Activated T-helper 1 cell treated with anti-CD3 and anti-CD28 coated beads, Interleukin-2, amount 50 U/mL, for 16 hours (primary cell): ENCODE measurements around the gene CCDC149.

Experiments
- DNase-seq, 2 donors: peaks; one replicate each; pipeline ENCODE4 v3.0.0-alpha.2; 2020; ENCODE audit warnings: low read depth in 1 of 2, low spot score in 1 of 2

The CCDC149 gene

DNA sequence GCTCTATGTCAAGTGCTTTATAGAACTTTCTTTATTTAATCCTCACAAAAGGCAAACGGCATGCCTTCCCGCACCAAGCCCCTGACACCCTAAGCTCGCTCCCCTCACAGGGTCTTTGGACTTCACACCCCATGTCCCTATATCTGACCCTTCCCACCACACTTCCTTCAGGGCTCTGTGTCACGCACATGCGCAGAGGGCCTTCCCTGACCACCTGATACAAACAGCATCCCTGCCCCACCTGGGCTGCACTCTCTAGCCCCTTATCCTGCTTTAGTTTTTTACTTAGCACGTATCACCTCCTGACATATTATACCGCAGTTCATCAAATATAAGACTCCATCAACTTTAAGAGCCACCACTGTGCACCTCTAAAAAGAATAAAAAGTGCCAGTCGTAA, 67.7 kb downstream of the CCDC149 start:
- no peak for DNase-seq

DNA sequence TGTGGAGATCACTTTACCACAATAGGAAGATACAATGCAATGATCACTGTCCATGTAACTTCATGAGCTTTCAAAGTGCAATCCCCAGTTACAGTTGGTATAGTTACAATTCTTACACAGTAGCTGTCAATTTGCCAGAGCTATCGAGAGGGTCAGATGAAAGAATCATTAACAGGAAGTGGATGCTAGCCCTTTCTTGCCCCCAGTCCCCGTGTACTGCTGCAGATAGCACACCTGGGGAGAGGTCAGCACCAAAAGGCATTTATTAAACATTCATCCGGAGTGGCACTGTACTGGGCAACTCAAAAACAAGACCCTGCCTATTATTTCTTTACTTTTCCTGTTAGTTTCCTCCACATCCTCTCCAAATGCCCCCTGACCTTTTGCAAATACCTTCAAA, 69.7 kb downstream of the CCDC149 start:
- DNase-seq: no peak

DNA sequence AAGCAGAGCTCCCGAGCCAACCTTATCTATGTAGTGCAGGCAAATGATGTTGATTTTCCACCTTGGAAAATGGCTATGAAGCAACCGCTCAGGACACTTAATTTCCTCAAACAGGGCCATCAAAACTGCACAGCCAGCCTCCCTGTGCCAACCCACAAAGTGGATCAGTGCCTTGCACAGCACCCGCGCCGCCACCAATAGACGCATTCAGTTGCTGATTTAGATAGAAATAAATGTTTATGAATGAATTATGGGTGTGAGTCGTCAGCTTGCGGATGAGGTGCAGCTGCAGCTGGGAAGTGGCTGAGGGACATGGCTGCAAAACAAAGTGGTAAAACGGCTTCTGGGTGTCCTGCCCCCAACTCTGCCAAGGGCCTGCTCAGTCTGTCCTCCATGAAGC, 70.5 kb downstream of the CCDC149 start:
- DNase-seq: no peak

DNA sequence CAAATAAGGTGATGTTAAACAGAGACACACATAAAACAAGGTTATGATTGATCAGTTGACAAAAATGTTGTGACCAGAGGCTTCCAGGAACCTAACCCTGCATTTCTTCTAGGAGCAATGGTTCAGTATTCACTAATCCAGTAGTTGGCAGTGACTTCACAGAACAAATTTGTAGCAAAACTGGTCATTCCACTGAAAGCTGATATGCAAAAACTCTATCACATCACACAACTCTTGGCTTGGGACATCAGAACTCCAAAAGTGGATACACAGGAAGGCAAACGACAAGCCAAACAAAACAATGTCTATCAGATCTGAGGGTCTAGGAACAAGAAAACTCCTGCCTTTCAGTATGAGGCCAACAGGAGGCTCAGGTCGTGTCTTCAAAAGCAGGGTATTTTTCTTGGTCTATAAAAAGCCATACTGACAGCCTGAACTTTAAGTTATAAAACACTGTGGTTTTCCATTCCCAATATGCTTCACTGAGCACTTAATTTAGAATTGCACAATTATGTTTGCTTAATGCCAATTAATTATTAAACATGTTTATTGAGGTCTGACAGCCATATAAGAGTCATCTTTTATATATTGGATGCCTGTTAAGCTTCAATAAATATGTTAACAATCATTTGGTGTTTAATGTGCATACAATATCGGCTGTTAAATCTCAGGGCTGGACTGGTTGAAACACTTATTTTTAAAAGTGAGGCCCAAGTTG, 71.9 kb downstream of the CCDC149 start:
- DNase-seq: no peak

DNA sequence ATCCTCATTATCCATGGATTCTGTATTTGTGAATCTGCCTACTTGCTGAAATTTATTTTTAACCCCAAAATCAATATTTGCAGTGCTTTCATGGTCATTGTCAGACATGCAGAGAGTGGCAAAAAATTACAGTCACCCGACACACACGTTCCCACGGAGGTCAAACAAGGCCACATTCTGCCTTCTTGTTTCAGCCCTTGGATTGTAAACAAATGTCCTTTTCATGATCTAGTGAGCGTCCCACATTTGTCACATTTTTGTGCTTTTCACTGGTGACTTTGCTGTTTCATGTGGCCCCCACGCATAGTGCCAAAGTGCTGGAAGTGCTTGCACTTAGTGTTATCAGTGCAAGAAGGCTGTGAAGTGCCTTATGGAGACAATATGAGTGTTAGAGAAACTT, 72.5 kb downstream of the CCDC149 start:
- no peak for DNase-seq

DNA sequence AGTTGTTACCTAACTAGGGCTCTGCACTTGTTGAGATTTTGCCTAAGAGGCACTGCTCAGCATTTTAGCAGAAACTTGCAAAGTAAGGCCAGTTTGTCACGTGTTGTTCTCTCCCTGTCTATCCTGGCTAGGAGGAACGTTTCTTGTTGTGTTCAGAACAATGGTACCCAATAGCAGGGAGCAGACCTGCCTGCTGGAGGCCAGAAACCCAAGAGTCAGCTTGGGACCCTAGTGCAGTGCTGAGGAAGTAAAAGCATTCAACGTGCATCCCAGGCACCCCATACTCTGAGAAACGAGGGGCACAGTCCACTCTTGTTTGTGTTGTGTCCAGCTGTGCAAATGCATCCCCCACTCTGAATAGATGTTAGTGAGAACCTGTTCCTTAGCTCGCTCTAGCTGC, 75.1 kb downstream of the CCDC149 start:
- no peak for DNase-seq

DNA sequence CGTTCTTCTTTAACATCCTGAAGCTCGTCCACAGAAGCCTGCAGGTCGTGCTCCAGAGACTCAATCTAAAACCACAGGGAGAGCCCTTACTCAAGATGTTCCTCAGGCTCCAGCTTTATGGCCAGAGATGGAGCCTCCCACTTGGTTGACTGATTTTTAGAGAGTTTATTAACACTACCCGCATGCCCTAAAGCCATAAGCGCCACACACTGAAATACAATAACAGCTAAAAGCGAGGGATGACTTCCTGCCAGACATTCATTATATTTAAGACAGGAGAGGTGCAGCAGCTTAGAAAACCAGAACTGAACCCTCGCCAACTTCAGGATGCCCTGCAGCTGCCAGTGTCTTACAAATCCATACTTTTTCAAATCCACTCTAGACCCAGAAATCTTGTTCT, 75.5 kb downstream of the CCDC149 start:
- no peak for DNase-seq

DNA sequence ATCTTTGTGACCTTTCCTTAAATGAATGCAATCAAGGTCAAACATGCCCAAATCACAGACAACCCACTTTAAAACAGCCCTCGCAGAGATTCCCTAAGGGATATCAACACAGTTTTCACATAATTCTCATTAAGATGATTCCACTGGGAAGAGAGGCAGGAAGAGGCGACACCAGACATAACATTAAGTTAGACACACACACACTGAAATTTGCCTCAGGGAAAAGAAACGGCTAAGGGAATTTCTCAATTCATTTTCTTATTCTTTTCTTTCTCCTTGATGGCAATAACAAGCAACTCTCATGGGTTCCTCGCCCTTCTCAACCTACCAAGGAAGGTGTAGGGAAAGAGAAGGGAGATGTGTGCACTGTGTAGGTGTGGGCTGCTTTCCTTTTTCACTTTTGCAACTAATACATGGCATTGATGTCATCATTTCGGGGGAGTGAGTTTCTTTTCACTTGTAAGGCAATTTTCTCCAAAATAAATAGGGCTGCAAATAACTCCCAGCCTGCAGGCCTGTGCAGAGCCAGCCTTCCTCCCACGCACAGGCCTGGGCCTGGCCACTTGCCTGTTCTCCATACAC, 76.1 kb downstream of the CCDC149 start:
- no peak for DNase-seq

DNA sequence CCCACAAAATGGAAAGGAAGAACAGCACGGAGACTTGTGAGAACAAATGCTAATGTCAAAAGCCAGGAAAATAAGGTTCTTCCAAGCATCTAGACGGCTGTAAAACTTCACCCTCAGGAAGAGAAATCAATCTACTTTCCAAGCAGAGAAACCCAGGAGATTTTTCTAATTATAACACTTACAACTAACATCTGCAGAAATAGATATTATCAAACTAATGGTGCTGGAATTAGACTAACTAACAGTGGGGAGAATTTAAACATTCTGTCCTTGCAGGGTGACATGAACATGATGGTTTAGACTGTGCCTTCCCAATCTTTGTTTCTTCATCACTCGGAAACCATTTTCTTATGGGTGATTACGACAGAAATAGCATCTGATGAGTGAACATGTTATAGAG, 77.1 kb downstream of the CCDC149 start:
- no peak for DNase-seq

DNA sequence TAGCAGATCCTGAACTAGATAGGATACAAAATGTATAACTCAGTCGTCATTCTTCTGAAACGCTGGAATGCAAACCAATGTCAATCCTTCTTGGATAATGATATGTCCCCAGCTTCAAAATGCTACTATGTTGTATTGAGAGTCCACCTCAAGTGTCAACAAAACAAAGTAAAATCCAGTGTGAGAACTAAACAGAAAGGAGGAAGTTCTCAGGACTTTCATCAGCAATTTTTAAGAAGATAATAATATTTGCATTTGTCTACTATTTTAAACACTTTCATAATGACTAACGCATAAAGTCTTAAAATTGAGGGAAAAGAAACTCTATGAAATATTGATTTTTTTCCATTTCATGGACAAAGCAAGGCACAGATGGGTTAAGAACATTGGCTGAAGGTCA, 81.2 kb downstream of the CCDC149 start:
- no peak for DNase-seq

DNA sequence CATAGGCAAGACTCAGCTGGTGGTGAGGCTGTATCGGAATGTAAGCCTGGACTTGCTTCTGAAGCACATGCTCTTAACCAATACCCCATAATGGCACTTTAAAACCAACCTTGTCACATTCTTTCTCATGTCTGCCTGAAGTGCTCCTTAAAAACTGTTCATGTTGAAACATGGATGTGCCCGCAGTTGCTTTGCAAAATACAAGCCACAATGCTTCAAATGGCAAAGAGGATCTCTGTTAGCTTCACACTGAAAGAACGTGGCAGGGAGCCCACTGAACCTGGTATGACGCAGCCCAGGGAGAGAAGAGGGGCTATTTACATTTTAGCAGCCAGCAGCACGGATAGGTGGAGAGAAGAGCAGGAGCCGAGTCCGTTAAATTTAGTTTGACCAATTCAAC, 88.1 kb downstream of the CCDC149 start:
- DNase-seq: no peak

DNA sequence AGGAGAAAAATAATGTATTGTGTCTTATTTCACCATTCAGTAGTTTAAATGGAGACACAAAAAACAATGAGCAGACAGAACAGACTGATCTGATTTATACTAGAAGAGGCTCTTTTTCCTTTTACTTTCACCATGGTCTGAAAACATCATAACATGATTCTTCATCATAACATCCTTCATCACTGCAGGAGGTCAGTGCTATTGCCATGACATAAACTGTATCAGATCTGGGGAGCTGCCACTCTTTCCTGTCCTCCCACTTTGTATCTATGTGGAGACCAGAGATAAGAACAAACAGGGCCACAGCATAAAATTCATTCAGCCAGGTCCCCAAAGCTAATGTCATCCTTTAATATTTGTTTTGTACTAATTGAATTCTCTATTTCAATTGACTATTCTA, 92.3 kb downstream of the CCDC149 start:
- no peak for DNase-seq

DNA sequence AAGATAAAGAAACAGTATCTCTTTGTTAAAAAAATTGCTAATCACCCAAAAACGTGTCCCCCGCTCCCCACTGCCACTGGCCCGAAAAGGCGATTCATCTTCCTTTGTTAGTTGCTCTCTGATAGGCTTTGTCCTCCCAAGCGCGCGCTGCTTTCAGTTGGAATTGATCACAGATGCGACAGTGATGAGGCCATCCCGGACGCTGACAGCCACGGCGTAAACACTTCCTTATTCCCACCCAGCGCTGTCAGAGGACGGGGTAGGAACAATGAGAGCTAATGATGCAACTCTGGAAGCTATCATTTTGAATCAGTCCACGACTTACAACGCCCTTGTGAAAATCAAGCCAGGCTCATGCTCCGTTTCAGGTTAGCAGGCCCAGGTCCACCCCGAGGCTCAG, 96.0 kb downstream of the CCDC149 start:
- DNase-seq: no peak

DNA sequence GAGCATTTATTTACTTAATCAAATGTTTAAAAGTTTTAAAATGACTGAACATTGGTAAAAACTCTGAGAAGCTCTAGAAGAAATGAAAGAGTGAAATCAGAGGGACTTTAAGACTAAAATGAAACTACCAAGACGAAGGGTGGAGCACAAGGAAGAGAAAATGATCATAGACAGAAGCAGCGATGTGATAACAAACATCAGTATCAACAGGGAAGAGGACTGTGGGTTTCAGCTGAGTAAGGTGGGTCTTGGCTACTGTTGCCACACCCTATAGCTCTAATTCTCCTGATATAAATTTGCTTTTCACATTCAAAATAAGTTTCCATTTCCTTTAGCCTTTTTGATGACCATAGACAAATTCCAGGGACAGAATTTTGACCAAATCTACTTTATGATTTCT, 99.1 kb downstream of the CCDC149 start:
- no peak for DNase-seq

DNA sequence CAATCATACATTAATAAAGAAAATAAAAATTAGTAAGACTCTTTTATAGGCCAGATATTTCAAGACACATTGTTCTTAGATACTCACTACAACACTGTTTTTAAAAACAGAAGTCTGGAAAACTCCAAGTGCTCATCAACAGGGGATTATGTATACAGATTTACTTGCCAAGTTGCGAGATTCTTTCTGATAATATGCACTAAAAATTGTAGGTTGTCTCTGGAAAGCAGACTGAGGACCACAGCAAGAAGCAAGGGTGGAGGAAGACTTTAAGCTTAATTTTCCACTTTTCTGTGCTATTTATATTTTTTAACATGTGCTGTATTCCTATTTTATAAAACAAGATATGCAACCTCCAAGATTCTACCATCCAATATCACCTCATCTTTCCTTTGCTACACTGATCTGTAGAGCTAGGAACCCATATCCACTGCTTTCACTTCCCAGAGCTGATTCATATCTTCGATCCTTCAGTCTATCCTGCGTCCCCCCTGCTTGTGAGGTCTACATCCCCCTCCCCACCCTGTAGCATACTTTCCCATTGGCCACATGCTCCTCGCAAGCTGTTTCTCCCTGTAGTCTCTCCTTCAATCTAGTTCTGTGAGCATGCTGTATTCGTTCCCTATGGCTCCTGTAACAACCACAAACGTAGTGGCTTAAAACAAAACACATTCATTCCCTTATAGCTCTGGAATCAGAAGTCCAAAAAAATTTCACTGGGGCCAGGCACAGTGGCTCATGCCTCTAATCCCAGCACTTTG, 101.8 kb downstream of the CCDC149 start:
- DNase-seq: no peak

DNA sequence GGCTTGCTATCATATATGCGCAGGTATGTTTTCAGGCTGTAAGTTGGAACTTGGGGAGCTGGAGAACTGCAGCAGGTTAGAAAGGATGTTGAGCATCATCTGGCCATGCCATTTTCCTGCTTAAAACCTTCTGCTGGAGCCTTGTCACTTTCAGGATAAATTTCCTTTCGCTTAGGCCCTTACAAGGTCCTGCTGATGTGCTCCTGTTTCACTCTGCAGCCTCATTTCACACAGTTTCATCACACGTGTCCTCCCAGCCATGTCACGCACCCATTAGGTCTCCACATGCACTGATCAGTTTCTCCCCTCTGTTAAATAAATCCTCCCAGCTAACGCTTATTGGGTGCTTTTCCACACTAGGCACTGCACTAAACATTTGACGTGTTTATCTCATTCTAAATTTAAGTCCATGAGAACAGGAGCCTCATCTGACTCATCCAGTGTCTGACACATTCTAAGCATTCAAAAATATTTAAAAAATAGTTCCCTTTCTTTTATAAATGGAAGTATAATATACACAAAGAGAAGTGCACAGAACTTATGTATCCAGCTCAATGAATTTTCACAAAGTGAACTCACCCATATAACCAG, 102.9 kb downstream of the CCDC149 start:
- no peak for DNase-seq

DNA sequence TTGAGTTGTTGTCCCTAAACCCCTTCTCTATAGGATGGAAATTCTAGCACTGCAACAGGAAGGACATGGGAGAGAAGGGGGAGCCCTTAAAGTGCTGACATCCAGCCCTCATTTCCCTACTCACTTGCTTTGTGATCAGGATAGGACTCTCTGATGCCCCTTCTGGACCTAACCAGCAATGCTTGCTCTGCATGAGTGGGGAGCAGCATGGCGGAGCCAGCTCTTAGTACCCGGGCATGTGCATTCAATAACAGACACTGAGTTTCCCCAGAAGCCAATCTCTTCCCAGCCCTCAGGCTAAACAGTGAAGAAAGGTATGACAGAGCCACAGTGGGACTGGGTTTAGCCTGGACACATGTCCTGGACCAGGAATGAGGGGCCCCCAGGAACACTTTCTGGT, 103.5 kb downstream of the CCDC149 start:
- DNase-seq: no peak

DNA sequence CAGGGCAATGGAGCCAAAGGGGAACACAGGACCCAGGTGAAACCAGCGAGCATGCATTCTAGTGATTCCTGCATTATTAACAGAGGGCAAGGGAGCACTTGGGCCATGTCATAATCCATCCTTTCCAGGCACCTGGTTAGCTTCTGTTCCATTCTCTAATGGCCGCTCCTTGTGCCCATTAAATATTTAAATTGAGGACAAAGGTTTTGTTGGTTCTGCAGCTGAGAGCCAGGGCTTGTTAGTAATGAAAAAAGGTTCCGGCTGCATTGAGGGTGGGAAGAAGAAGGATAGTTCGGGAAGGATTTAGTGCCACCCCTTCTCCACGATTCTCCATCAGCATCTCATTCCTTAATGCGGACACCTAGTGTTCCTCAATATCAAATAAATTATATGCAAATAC, 103.9 kb downstream of the CCDC149 start:
- no peak for DNase-seq

DNA sequence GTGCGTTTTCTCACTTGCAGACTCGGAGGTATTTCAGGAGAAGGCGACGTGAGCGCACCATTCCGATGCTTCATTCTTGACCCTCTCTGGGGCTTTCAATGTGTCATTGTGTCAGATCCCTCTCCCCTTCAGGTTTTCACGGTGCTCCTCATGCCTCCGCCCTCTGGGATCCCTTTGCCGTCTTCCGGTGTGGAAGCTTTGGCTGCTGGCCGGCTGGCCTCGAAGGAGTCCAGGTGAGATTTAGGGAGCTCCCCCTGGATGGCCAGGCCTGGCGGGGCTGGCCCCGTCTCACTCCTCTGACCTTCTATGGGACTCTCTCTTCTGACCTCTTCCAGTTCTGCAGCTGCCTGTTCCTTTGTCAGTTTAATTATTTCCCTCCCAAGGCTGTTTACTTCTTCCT, 104.6 kb downstream of the CCDC149 start:
- no peak for DNase-seq

DNA sequence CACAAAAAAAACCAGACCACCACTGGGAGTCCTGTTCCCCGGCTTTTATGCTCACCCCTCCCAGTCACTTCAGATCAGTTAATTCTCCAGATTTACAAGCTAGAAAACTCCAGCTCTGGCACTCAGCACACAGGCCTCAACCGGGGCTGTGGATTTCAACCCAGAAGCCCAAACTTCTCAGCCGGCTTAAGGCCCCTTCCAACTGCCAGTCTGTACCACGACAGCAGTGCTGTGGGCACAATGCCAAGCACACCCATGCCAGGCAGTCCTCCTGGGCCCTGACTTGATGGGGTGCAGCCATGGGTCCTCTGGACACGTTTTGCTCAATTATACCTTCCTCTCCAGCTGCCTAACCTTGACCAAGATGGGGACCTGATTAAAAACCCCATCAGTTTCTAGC, 105.2 kb downstream of the CCDC149 start:
- no peak for DNase-seq

DNA sequence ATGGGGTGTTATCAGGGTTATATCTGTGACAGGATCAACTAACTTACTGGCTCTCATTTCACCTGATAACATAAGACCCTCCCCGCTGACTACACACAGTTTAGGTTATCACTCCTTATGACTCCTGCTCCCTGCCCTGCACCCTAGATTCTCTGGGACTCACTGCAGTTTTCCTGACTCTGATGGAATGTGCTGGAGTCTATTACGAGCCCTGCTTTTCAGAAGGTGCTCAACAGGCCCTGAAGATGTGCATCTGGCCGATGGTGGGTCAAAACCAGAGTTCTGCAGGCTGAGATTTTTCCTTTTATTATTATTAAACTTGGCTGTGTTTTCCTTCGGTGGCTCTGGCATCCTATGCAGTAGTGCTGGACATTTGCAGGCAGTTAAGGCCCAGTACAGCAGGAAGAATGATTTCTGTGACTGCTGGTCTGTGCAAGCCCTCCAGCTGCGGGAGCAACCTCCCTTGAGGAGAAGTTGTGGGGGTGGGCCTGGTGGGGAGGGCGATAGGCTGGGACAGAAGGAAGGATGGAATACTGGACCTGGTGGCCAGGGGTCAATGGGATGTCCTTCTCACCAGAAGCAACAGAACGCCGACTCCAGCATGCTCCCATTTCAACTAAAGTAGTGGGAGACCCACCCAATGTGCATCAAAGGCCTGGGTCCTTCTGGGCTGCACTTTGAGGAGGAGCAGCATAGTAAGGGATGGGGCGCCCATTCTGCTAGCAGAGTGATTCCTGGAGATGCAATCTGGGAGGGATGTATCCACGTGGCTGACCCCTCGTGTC, 106.4 kb downstream of the CCDC149 start:
- no peak for DNase-seq
